ENCODE data around the gene HOXA2.

DNA sequence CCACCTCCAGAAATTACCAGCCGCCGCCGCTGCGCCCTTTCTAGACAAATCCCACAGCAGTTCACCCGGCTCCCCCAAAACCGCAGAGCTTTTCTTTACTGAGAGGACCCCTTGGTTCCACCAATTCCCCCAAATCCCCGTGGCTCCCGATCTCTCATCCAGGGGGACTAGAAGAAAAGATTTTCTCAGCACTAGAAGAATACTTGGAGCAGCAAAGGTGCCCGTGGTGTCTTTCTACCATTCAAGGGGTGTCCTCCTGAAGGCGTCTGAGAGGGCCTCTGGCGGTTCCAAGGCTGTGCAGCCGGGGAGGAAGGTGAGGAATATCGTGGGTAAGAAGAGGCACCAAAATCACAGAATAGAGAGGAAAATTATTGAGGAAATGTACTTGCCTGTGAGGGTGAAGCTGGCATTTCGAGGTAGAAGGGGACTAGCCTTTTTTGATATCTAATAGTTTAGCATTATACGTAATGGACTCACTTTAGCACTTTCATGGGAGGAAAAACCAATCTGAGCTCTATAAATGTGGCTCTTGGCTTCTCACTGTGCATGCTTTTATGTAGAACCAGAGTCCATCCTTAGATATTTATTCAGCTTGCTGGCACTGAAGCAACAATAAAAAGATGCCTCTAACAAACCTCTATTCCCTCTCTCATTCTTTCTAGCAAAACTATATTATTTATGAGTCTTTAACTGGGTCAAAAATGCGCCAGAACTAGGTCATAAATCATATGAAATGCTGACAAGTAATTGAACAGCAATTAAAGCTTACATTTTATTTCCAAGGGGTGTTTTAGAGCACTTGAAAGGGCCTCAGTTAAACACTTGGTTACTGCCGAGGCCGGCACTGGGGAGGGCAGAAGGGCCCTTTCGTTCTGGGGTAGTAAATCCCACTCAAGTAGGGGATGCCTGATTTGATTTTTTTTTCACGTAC lies 13.8 kb upstream of the HOXA2 start:
- no peak for TF ChIP-seq POLR2A (IDR thresholded peaks at IDR 0.05)
- no peak for TF ChIP-seq CTCF (IDR thresholded peaks at IDR 0.05)
